GM21723 (cell line): ENCODE measurements around the gene ZER1.
"Not testable (repeated sequence)": the region's sequence is repeated elsewhere in the genome, so short reads cannot be mapped to it uniquely, and the experiment has no call there.

ENCODE experiments used
- ATAC-seq: cut with Tn5 transposase; IDR thresholded peaks from one replicate; pipeline ENCODE4 v1.9.1; 2021; ENCODE audit warnings: mild to moderate bottlenecking, moderate library complexity; ENCODE audit not compliant: unreplicated experiment

The ZER1 gene

DNA sequence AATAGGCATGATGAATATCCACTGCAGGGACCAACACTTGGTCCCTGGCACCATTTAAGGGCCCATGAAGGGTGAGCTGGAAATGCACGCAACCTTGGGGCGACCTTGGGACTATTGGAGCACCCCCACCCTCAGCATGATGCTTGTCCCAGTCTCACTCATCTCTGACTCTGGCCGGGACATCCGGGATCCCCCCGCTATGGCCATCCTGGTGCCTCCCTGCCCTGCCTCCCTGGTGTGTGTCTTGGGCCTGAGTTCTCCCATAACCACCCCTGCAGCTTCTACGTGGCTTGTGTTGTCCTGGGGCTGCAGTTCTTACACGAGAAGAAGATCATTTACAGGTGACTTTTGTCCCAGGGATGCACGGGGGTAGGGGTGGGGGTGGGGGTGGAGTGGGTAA is 53.7 kb downstream of the ZER1 start:
- ATAC-seq, result no peak

DNA sequence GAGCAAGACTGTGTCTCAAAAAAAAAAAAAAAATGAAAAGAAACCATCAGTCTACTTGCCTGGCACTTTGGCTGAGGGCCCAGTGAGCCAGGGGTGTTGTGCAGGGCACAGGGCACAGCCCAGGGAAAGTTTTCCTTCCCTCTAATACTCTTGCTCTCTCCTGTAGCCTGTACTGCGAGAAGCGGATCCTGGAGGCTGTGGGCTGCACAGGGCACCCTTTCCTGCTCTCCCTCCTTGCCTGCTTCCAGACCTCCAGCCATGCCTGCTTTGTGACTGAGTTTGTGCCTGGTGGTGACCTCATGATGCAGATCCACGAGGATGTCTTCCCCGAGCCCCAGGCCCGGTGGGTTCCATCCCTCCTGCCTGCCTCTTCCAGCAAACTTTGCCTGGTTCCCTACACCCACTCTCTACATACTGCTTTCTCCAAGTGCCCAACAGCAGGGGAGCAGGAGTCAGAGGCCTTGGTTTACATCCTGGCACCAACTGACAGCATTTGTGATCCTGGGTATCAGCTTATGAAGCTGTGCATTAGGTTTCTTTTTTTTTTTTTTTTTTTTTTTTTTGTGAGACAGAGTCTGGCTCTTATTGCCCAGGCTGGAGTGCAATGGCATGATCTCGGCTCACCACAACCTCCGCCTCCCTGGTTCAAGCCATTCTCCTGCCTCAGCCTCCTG is 55.0 kb downstream of the ZER1 start:
- no peak for ATAC-seq

DNA sequence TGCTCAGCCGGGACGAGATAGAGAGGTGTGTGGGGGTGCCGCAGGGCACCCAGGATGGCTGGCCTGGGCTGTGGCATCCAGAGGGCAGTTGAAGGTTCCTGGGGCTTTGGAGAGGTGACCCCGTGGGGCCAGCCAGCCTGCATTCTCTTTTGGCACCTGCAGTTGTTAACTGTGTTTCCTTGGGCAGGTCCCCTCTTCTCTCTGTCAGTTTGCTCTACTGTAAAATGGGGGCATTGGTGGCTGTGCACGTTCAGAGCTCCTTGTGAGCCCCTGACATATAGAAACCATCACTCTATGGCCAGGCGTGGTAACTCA is 56.3 kb downstream of the ZER1 start:
- ATAC-seq, result no peak

DNA sequence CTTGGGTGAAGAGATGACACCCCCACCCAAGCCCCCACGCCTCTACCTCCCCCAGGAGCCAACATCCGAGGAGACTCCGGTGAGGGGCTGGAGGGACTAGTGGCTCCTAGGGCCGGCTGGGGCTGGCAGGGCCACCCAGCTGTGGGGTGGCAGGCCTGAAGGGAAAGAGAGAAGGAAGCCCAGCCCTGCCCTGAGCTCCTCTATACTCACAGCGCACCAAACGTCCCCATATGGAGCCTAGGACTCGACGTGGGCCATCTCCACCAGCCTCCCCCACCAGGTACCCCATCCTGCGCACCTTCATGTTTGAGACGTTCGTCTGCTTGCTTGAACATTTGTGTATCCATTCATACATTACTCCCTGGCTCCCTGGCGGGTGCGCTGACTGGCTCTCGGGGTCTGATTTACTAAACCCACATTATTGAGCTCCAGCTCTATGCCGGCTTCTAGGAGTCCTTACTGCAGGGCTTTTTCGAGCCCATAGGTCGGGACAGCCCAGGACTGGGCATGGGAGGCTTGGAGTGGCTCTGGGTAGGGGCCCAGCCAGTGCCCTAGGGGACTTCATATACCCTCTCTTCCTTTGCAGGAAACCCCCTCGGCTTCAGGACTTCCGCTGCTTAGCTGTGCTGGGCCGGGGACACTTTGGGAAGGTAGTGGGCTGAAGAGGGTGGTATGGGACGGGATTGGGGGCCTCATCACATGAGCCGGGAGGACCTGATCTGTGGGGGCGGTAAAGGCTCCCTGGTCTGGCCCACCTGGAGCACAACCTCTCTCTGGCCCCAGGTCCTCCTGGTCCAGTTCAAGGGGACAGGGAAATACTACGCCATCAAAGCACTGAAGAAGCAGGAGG is 56.9 kb downstream of the ZER1 start:
- ATAC-seq, result no peak

DNA sequence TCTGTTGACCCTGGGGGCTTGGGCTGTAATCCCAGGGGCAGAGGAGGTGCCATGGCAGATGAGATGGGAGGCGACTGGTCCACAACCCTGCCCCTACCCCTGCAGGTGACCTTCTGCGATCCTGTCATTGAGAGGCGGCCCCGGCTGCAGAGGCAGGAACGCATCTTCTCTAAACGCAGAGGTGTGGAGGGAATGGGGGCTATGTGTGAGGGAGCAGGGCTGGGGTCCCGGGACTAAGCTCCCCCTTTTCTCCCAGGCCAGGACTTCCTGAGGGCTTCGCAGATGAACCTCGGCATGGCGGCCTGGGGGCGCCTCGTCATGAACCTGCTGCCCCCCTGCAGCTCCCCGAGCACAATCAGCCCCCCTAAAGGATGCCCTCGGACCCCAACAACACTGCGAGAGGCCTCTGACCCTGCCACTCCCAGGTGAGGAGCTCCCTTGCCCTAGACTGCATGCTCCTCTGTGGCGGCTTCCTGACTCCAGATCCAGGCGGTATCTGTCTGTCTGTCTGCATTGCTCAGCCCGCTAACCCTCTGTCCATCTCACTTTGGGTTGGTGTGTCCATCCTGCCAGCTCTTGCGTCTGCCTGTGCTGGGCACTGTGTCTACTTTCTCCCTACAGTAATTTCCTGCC is 57.7 kb downstream of the ZER1 start:
- ATAC-seq, result no peak

DNA sequence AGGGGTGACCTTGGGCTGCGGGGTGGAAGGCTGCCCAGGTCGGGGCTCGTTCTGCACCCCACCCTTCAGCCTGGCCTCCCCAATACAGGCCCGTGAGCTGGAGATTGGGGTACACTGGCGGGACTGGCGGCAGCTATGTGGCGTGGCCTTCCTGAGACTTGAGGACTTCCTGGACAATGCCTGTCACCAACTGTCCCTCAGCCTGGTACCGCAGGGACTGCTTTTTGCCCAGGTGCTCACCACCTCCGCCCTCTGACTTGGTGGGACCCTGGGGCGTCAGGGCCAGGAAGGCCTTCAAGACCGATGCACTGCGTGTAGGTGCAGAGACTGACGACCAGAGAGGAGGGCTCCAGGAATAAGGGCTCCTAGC is 58.3 kb downstream of the ZER1 start:
- ATAC-seq, result no peak

DNA sequence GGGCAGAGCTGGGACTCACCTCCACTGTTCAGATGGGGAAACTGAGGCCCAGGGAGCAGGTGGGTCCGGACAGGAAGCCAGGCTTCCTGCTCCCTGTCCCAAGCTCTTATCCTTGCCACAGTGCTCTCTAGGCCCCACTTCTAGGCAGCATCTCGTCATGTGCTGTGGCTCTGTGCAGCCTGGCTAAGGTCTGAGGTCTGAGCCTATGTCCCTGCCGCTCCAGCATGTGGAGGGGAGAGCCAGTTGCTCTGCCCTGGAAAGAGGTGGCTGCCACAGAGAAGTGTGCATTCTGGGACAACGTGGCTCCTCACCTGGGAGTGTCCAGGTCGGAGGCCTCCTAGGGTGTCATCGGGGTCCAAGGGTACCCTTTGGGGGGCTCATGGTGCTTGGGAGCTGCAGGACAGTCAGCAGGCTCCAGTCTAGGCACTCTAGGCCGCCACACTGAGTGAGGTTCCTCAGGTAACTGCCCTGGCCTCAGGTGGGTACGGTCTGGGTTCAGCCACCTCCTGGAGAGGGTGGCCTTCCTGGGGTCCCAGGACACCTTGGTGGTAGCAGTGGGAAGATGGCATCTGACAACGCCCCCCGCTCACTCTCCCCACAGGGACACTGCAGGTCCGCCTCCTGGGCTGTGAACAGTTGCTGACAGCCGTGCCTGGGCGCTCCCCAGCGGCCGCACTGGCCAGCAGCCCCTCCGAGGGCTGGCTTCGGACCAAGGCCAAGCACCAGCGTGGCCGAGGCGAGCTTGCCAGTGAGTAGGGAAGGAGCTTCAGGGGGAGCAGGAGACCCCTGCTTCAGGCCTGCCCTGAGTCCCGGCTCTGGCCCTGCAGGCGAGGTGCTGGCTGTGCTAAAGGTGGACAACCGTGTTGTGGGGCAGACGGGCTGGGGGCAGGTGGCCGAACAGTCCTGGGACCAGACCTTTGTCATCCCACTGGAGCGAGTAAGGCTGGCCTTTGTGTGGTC is 59.0 kb downstream of the ZER1 start:
- ATAC-seq, result no peak

DNA sequence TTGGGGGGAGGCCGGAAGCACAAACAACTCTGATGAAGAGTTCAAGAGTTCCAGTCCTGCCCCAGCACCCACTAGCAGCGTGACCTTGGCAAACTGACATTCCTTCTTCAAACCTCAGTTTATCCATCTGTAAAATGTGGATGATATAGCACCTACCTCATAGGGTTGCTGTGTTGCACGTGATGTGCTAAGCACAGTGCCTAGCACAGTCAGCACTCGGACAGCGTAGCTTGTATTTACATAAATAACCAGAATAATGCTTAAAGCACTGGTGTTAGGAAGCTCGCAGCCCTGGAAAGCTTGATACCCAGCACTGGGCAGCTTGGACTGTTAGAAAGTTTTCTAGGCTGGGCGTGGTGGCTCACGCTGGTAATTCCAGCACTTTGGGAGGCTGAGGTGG is 64.3 kb downstream of the ZER1 start:
- ATAC-seq, result no peak

DNA sequence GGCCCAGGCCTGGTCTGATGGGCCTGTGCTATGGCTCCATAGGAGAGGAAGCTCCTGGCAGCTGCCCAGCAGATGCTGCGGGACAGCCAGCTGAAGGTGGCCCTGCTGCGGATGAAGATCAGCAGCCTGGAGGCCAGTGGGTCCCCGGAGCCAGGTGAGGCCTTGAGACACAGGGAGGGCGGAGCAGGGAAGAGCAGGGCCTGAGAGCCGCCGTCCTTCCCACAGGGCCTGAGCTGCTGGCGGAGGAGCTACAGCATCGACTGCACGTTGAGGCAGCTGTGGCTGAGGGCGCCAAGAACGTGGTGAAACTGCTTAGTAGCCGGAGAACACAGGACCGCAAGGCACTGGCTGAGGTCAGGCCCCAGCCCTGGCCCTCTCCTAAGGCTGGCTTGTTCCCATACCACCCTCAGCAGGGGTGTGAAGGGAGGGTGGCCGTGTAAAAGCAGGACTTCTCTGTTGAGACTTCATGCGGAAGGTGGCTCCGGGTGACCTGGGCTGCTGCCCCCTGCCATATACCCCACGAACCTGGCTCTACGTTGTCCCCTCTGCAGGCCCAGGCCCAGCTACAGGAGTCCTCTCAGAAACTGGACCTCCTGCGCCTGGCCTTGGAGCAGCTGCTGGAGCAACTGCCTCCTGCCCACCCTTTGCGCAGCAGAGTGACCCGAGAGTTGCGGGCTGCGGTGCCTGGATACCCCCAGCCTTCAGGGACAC is 64.9 kb downstream of the ZER1 start:
- ATAC-seq, result no peak

DNA sequence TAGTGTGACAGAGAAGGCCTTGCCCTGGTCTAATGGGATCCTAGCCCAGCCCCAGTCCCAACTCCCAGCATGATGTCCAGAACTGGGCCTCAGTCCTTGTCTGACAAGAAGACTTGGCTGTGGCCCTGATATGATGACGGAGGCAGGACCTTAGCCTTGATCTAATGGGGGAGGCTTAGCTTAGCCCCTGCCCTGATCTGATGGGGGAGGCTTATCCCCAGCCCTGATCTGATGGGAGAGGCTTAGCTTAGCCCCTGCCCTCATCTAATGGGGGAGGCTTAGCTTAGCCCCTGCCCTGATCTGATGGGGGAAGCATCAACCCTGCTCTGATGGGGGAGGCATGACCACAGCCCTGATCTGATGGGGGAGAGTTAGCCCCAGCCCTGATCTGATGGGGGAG is 65.7 kb downstream of the ZER1 start:
- ATAC-seq, result no peak

DNA sequence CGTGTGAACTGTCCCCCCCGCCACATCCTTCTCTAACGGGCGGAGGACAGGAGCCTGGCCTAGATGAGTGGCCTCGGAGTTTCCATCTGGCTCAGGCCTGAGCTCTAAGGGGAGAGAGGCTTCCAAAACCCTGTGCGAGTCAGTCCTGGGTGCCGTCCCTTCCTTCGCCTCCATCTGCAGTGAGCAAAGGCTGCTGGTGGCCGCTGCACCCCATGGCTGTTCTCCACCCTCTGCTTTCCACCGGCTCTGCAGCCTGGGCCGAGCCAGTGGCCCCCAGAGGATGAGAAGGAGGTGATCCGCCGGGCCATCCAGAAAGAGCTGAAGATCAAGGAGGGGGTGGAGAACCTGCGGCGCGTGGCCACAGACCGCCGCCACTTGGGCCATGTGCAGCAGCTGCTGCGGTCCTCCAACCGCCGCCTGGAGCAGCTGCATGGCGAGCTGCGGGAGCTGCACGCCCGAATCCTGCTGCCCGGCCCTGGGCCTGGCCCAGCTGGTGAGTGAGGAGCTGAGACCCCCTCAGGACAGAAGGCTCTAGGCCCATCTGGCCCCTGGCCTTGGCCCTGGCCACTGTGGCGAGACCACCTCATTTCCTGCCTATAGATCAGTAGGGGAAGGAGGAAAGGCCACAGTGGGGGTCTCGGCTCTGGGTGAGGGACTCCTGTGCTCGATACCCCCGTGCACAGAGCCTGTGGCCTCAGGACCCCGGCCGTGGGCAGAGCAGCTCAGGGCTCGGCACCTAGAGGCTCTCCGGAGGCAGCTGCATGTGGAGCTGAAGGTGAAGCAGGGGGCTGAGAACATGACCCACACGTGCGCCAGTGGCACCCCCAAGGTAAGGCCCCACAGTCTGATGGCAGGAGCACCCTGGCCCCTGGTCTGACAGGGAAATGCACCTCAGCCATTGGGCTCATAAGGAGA is 66.4 kb downstream of the ZER1 start:
- ATAC-seq, result no peak

DNA sequence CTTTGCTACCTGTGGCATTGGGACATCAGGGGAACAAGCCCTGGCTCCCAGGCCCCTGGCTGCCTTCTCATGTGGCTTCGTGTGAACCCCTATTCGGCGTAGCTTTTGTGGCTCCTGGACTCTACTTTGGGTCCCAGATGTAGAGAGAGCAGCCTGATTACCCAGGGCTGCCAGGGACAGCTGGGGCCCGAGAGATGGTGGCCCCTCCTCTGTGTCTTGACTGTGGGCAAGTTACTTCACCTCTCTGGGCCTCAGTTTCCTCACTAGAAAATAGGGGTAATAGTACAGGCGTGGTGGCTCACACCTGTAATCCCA is 67.4 kb downstream of the ZER1 start:
- no peak for ATAC-seq

DNA sequence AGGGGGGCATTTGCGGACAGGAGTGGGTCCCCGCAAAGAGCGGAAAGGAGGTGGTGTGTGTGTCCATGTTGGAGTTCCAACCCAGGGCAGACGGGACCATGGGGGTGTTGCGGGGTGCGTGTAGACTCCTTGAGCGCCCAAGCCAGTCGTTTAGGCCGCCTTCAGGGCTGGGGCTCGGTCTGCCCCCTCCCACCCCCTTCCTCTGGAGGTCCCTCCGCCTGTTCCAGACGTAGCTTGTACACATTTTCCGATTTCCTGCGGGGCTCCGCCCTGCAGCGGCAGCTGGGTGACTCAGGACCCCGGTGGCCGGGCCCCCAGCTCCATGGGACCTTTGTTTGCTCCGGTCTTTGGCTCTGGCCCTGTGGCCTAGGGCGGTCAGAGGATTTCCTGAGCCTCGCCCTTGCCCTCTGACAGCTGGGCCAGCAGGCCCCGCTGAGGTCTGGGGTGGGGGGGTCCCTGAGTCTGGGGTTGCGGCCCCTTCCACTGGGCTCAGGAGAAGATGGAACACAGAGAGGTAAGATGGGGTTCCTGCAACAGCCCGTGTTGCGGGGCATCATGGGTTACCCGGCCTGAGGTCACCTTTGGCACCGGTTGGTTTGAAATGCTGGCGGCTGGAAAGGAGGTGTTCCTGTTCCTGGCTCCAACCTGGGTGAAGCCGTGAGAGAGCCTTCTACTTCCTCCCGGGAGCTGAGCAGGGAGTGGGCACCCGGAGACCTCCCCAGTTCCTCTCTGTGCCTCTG is 67.9 kb downstream of the ZER1 start:
- no peak for ATAC-seq

DNA sequence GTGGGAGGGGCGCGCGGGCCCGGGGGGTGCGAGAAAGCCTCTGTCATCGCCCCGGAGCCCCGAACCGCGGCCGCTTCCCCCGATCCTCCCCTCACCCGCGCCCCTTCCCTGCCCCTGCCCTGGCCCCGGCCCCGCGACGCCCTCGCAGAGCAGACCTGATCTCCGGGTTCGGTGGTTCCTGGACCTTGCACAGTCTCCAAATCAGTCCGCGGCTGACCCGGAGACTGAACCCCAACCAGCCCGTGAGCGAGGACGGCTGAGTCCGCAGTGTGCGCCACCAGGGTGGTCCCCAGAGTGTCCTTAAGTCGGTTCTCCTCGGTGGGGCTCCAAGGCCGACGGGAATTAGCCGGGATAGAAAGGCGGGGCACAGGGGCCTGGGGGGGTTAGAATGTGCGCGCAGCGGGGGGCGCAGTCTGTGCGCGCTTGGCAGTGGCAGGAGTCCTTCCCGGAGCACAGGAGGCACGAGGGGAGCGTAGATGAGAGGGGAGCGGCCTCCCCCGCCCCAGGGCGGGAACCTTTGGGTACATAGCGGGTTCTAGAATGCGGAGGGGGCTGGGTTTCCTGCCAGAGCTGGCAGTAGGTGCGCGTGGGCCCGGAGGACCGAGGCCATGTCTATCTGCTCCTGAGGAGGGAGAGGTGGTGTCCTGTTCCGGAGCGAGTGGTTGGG is 68.6 kb downstream of the ZER1 start:
- ATAC-seq, result peak; percentile 20

DNA sequence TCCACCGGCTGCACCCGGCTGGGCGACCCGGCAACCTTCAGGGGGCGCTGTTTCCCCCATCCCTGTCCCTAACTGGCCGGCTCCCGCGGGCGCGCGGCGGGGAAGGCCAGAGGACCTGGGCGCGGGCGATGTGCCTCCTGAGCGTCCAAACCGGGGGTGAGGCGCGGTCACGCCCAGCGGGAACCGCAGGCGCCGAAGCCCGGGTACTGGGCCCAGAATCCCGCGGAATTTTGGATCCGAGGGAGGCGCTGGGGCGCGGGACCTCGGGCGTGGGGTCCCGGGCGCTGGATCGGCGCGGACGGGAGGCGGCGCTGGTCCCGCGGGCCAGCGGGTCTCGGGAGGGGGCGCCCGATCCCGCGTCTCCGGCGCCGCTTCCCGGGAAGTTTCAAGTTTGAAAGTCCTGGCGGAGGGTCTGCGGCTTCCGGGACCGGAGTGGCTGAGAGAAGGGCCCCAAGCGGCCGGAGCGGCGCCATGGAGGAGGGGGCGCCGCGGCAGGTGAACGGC is 69.2 kb downstream of the ZER1 start, which contains the start of gene PKN3:
Gene PKN3 (plus strand): TSS at position 59 of the 504 bp plus-strand sequence. CDS start 413 bp downstream, at position 472.
- ATAC-seq, result peak; percentile 76

DNA sequence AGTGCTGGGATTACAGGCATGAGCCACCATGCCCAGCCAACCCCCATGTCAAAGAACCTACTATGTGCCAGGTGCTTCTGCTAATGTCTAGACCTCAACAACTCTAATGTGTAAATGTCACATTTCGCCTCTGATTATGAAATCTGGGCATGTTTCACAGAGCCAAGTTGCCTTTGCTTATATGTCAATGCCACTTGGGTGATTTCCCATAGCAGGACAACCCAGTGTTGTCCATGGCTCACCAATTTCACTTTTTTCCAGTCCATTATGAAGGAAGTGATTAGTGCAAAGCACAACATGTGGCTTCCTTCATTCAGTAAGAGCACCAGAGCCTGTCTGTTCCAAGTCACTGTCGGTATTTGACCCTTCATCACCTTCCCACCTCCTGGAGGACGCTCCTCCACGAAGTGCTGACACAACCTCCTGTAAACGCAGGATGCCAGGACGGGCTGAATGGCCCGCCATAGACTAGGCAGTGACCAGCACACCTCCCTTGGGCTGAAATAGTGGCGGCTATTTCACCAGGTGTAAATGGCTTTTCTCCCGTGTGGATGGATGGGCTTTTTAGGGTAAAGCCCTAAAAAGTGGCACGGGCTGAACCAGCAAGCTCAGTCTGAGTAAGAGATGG is 70.4 kb downstream of the ZER1 start:
- no peak for ATAC-seq

DNA sequence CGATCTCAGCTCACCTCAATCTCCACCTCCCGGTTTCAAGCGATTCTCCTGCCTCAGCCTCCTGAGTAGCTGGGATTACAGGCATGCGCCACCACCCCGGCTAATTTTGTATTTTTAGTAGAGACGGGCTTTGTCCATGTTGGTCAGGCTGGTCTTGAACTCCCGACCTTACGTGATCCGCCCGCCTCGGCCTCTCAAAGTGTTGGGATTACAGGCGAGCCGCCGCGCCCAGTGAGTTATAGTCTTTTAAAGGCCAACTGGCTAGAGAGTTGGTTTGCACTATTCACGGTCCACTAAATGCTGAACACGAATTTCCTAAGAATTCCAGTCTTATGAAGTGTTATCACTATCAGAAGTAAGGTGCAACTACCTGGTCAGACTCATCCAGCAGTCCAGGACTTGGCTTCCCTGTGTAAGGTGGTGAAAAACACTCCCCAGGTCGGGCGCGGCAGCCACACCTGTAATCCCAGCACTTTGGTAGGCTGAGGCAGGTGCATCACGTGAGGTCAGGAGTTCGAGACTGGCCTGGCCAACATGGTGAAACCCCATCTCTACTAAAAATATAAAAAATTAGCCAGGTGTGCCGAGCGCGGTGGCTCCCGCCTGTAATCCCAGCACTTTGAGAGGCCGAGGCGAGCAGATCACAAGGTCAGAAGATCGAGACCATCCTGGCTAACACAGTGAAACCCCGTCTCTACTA is 72.5 kb downstream of the ZER1 start:
- not testable (repeated sequence) for ATAC-seq
